K562 (cell line): ENCODE measurements around the gene RDH13. TPM values are rescaled to one million over a fixed set of nuclear protein-coding genes. Genes with fewer than 3 reads are reported as not detected.
A peak's percentile ranks its signal among the peaks of the same experiment; 100 is the strongest.

ENCODE experiments used
- BCOR ChIP-seq: fragments of 450-650 bp; IDR thresholded peaks from 2 replicates; pipeline ENCODE4 v1.6.1; 2016
- DMBX1 ChIP-seq: fragments of 250-450 bp; sonication (Bioruptor Pico); IDR thresholded peaks from 2 replicates; pipeline ENCODE4 v1.8.0; 2022; ENCODE audit warnings: inconsistent platforms, mild to moderate bottlenecking, moderate library complexity, borderline replicate concordance
- EZH2 ChIP-seq: IDR thresholded peaks from 2 replicates; pipeline ENCODE4 v1.6.1; 2012; ENCODE audit warnings: low read depth, mild to moderate bottlenecking, inconsistent platforms, low read length, borderline replicate concordance
- FOXA3 ChIP-seq, 2 experiments: fragments of 450-650 bp in 1 of 2; sonication (generic) in 1 of 2; formaldehyde crosslinking; IDR thresholded peaks in 1 of 2; conservative IDR thresholded peaks in 1 of 2; 2 replicates each; pipeline versions ENCODE4 v1.4.0 to v1.8.0; 2020 to 2022; ENCODE audit warnings: mild to moderate bottlenecking in 2 of 2, missing genetic modification reagents in 1 of 2
- NEUROD1 ChIP-seq: fragments of 150-350 bp; IDR thresholded peaks from 2 replicates; pipeline ENCODE4 v1.6.1; 2014; ENCODE audit warnings: borderline replicate concordance, low read length, low read depth; ENCODE audit not compliant: partially characterized antibody
- RCOR1 ChIP-seq, 2 experiments: IDR thresholded peaks; 2 replicates each; pipeline ENCODE4 v1.6.1; 2012; ENCODE audit warnings: low read depth in 2 of 2, low read length in 2 of 2, borderline replicate concordance in 1 of 2, improper control_type of control experiment in 1 of 2
- SMAD3 ChIP-seq: fragments of 450-650 bp; formaldehyde crosslinking; conservative IDR thresholded peaks from 2 replicates; pipeline ENCODE4 v1.4.0; 2020; ENCODE audit warnings: mild to moderate bottlenecking
- SP2 ChIP-seq: IDR thresholded peaks from 2 replicates; pipeline ENCODE4 v1.6.1; 2011; ENCODE audit warnings: mild to moderate bottlenecking, low read depth, low read length, moderate library complexity; ENCODE audit not compliant: poor library complexity, severe bottlenecking; ENCODE audit errors: extremely low read depth
- TAL1 ChIP-seq: fragments of 450-650 bp; IDR thresholded peaks from 2 replicates; pipeline ENCODE4 v1.6.1; 2016; ENCODE audit warnings: mild to moderate bottlenecking
- THRAP3 ChIP-seq: fragments of 450-650 bp; IDR thresholded peaks from 2 replicates; pipeline ENCODE4 v1.6.1; 2016; ENCODE audit warnings: mild to moderate bottlenecking, inconsistent platforms, borderline replicate concordance
- ZNF354B ChIP-seq: fragments of 250-450 bp; sonication (Bioruptor Pico); IDR thresholded peaks from 2 replicates; pipeline ENCODE4 v1.4.0; 2020
- ZNF408 ChIP-seq: fragments of 250-450 bp; sonication (Bioruptor Pico); IDR thresholded peaks from 2 replicates; pipeline ENCODE4 v1.4.0; 2020; ENCODE audit warnings: low read depth, mild to moderate bottlenecking, moderate library complexity
- polyA plus RNA-seq, 8 experiments: library from polyadenylated mRNA; depleted of rRNA in 4 of 8; stranded (reverse) in 5 of 8; unstranded in 3 of 8; fragments of >200 nt; fragmentation: Nextera tagmentation in 2 of 8; fragmentation: Illumina TruSeq in 1 of 8; extraction: Ambion mirVana in 2 of 8; extraction: Trizol in 1 of 8; gene quantifications; 2 replicates each; pipeline versions ENCODE4 v1.2.1 to v1.2.3, GENCODE V29; 2011 to 2014; ENCODE audit warnings: inconsistent platforms in 1 of 8, missing spikeins in 1 of 8
- total RNA-seq, 7 experiments: library from RNA; depleted of rRNA in 6 of 7; stranded (reverse); fragments of >200 nt in 6 of 7; fragmentation: Illumina TruSeq in 2 of 7; extraction: Trizol in 2 of 7; gene quantifications; 2 replicates each; pipeline versions ENCODE4 v1.2.1 to v1.2.3, GENCODE V29; 2011 to 2021; ENCODE audit warnings: low replicate concordance in 1 of 7
- TF ChIP-seq, protein P1 (sequence below): sonication (generic); formaldehyde crosslinking; IDR thresholded peaks from 2 replicates; pipeline ENCODE4 v1.8.0; 2023; ENCODE audit warnings: missing genetic modification reagents, mild to moderate bottlenecking, borderline replicate concordance
- TF ChIP-seq, protein P2 (sequence below): fragments of 450-650 bp; formaldehyde crosslinking; IDR thresholded peaks from 2 replicates; pipeline ENCODE4 v1.4.0; 2020; ENCODE audit warnings: mild to moderate bottlenecking, moderate library complexity
- TF ChIP-seq, protein P3 (sequence below): fragments of 250-450 bp; sonication (Bioruptor Pico); IDR thresholded peaks from 2 replicates; pipeline ENCODE4 v1.8.0; 2022; ENCODE audit warnings: inconsistent platforms, mild to moderate bottlenecking, moderate library complexity, borderline replicate concordance

Gene RDH13
- total and polyA plus RNA-seq, 9 of the 15 experiments (the other 6 are each of a cell fraction or from before 2014, with no cell fraction given) = 7.5 to 70.3 (median 39.5) TPM

DNA sequence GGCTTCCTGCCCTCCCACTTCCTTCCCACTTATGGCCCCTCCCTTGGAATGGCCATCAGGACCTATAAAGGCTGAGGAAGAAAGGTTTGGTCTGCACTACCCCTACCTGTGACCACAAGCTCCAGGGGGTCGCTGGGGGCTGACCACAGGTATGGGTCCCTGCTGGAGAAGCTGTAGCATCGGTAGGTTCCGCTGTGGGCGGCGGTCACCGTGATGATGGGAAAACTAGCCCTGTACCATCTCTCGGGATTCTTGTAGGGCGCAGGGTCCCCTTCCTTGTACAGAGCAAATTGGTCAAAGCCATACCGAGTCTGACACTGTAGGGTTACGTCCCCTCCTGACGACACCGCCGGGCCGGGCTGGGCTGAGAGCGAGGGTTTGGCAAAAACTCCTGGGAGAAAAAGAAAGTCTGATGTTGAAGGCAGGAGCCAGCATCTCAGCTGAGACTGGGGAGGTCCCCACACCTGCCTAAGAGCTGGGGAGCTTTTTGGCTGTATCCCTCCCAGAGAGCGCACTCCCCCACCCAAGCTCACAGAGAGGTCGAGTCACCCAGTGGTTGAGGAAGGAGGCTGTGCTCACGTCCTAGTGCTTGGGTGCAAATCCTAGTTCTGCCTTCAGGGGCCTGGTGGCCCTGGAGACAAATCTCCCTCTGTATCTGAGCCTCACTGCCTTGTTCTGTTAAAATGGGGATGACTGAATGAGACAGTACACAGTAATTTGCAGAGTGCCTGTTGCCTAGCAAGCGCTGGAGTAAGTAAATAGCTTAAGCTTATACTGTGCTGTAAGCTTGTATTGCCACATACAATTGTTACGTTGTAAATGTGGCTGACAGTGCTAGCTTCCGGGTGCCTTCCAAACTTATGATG is 35.2 kb downstream of the RDH13 start (continued):
- TF ChIP-seq ZNF408 (no peak), EZH2 (no peak), SMAD3 (CRISPR knock-in tag) (no peak), THRAP3 (no peak), RCOR1 (IDR thresholded peaks at IDR 0.05; ENCODE audit: borderline replicate concordance in 1 of 2, low read depth in 2 of 2, low read length in 2 of 2) (no peak), SP2 (no peak), ZNF354B (CRISPR knock-in tag) (no peak), TAL1 (no peak), DMBX1 (CRISPR knock-in tag) (no peak), NEUROD1 (no peak), FOXA3 (CRISPR knock-in tag; conservative IDR thresholded peaks at IDR 0.05 in 1 of 2, IDR thresholded peaks at IDR 0.05 in 1 of 2) (peak in 1 of 2 experiments; percentile 59; a peak in 1 of 4 replicates), BCOR (peak; percentile 53)
- TF ChIP-seq, protein P1, sequence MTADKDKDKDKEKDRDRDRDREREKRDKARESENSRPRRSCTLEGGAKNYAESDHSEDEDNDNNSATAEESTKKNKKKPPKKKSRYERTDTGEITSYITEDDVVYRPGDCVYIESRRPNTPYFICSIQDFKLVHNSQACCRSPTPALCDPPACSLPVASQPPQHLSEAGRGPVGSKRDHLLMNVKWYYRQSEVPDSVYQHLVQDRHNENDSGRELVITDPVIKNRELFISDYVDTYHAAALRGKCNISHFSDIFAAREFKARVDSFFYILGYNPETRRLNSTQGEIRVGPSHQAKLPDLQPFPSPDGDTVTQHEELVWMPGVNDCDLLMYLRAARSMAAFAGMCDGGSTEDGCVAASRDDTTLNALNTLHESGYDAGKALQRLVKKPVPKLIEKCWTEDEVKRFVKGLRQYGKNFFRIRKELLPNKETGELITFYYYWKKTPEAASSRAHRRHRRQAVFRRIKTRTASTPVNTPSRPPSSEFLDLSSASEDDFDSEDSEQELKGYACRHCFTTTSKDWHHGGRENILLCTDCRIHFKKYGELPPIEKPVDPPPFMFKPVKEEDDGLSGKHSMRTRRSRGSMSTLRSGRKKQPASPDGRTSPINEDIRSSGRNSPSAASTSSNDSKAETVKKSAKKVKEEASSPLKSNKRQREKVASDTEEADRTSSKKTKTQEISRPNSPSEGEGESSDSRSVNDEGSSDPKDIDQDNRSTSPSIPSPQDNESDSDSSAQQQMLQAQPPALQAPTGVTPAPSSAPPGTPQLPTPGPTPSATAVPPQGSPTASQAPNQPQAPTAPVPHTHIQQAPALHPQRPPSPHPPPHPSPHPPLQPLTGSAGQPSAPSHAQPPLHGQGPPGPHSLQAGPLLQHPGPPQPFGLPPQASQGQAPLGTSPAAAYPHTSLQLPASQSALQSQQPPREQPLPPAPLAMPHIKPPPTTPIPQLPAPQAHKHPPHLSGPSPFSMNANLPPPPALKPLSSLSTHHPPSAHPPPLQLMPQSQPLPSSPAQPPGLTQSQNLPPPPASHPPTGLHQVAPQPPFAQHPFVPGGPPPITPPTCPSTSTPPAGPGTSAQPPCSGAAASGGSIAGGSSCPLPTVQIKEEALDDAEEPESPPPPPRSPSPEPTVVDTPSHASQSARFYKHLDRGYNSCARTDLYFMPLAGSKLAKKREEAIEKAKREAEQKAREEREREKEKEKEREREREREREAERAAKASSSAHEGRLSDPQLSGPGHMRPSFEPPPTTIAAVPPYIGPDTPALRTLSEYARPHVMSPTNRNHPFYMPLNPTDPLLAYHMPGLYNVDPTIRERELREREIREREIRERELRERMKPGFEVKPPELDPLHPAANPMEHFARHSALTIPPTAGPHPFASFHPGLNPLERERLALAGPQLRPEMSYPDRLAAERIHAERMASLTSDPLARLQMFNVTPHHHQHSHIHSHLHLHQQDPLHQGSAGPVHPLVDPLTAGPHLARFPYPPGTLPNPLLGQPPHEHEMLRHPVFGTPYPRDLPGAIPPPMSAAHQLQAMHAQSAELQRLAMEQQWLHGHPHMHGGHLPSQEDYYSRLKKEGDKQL (CRISPR knock-in tag) = no peak
- TF ChIP-seq, protein P2, sequence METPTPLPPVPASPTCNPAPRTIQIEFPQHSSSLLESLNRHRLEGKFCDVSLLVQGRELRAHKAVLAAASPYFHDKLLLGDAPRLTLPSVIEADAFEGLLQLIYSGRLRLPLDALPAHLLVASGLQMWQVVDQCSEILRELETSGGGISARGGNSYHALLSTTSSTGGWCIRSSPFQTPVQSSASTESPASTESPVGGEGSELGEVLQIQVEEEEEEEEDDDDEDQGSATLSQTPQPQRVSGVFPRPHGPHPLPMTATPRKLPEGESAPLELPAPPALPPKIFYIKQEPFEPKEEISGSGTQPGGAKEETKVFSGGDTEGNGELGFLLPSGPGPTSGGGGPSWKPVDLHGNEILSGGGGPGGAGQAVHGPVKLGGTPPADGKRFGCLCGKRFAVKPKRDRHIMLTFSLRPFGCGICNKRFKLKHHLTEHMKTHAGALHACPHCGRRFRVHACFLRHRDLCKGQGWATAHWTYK = 0 out of 2 replicates have a peak, but pooled peaks have one; percentile 11
- TF ChIP-seq, protein P3, sequence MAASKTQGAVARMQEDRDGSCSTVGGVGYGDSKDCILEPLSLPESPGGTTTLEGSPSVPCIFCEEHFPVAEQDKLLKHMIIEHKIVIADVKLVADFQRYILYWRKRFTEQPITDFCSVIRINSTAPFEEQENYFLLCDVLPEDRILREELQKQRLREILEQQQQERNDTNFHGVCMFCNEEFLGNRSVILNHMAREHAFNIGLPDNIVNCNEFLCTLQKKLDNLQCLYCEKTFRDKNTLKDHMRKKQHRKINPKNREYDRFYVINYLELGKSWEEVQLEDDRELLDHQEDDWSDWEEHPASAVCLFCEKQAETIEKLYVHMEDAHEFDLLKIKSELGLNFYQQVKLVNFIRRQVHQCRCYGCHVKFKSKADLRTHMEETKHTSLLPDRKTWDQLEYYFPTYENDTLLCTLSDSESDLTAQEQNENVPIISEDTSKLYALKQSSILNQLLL = no peak
